ENCODE measurements around the gene TMEM74B.

The TMEM74B gene

DNA sequence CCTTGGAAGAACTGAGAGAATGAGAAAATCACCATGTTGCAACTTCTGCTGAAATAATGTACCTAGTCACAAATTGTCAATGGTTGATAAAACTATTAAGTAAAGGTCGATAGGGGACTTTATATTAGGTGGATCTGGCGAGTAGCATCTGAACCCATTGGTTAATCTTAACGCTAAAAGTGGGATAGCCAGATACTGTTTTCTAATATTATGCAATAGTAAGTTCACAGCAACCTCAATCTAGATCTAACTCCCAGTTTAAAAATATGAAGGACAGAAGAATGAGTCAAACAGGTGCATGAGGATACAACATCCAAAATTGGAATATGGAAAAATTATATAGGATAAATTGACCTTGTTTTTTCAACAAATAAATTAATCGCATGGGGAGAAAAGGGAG, 47.5 kb downstream of the TMEM74B start:
- DNase-seq (ENCODE audit: low read depth) = no peak

DNA sequence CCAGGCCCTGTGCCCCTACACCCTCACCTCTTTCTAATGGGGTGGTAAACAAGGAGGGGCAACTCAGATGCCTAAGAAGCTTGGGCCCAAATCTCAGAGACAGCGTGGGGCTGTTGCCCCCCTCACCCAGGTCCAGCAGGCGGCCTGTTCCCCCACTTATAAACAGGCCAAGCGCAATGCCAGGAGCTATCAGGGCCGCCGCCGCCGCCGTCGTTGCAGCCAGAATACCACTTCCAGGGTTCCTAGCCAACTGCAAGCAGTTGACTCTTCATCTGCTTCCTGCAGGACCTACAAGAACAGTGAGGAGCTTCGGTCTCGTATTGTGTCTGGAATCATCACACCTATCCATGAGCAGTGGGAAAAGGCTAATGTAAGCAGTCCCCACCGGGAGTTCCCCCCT, 49.9 kb downstream of the TMEM74B start:
- DNase-seq (ENCODE audit: low read depth) = no peak

DNA sequence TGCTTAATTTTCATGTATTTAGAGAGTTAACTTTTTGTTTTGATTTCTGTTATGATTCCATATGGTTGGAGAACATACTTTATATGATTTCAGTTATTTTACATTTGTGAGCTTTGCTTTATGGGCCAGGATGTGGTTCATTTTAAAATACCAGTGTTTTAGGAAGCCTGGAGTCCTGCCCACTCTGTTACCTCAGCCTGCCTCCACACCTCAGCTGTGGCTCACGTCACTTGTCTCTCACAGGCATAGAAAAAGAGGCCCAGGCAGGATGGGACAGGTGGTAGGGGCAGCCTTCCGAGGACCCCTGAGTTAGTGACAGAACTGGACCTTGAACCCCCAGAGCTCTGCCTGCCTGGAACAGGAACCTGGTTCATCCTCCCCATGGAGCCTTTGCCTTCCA, 50.4 kb downstream of the TMEM74B start:
- no peak for DNase-seq (ENCODE audit: low read depth)

DNA sequence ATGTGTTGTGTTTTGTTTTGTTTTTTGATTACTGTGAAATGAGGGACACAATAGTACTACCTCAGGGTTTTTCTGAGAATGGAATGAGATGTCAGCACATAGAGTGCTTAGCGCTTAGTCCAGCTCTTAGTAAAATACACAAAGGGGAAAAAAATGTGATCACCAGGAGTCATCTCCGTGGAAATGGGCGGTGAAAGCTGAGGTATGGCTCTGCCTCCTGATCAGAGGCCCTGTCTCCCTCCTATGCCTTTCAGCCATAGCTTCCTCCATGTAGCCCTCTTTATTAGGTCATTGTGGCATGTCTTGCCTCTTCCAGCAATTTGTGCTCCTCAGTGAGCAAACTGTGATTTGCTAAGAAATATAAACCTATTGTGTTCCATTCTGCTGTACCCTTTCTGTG, 53.4 kb downstream of the TMEM74B start:
- no peak for DNase-seq (ENCODE audit: low read depth)

DNA sequence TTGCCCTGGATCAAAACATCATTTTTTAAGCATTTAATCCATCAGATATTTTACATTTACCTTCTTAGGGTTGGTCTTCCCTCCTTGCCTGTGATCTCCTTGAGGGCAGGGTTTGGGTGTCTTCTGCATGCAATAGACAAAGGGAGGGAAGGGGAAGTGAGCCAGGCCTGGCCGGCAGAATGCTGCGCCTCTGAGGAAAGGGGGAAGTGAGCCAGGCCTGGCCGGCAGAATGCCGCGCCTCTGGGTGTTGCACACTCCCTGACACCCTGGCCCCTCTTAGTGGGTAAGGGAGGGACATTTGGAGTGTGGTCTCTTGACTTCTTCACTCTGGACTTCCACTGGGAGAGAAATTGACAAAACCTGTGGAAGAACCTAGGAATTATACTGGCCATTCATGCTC, 53.9 kb downstream of the TMEM74B start:
- no peak for DNase-seq (ENCODE audit: low read depth)
